ENCODE data around the gene PKMYT1. TPM values are rescaled to one million over a fixed set of nuclear protein-coding genes. Genes with fewer than 3 reads are reported as not detected.
A peak's percentile ranks its signal among the peaks of the same experiment; 100 is the strongest.

Gene PKMYT1
- polyA plus RNA-seq, 2 donors: 20.7 to 22.3 TPM

GRCh38 chr16:3010510-3010909, 30.3 kb upstream of the PKMYT1 start:
- Histone ChIP-seq H3K36me3 (ENCODE audit: control insufficient read depth in 2 of 2, insufficient read depth in 2 of 2, low read length in 1 of 2) (no peaks in the 10 kb centered on the region), H3K27me3 (ENCODE audit: control insufficient read depth in 1 of 2, insufficient read depth in 2 of 2, low read length in 2 of 2) (peaks cover 0 to 4% of the 10 kb centered on the region in 2 donors), H3K4me3 (ENCODE audit: low read depth in 1 of 2, low read length in 2 of 2) (no peak overlapping the region), H3K4me1 (ENCODE audit: control insufficient read depth in 2 of 2, insufficient read depth in 2 of 2, low read length in 1 of 2) (no peaks in the 10 kb centered on the region), H3K27ac (ENCODE audit: low read depth in 2 of 2, low read length in 1 of 2) (no peak overlapping the region), H3K9me3 (ENCODE audit: control insufficient read depth in 2 of 2, insufficient read depth in 1 of 2, low read depth in 1 of 2, low read length in 1 of 2) (no peaks in the 10 kb centered on the region)
- 88 to 94% methylated on average over 8 of the region's 8 CpGs for WGBS, 2 donors

GRCh38 chr16:3009568-3010390, 29.5 kb upstream of the PKMYT1 start:
- Histone ChIP-seq H3K27me3 (ENCODE audit: control insufficient read depth in 1 of 2, insufficient read depth in 2 of 2, low read length in 2 of 2) (peaks cover 0 to 4% of the 10 kb centered on the region in 2 donors), H3K4me1 (ENCODE audit: control insufficient read depth in 2 of 2, insufficient read depth in 2 of 2, low read length in 1 of 2) (peaks cover 0 to 2% of the 10 kb centered on the region in 2 donors), H3K27ac (ENCODE audit: low read depth in 2 of 2, low read length in 1 of 2) (no peak overlapping the region), H3K9me3 (ENCODE audit: control insufficient read depth in 2 of 2, insufficient read depth in 1 of 2, low read depth in 1 of 2, low read length in 1 of 2) (no peaks in the 10 kb centered on the region), H3K36me3 (ENCODE audit: control insufficient read depth in 2 of 2, insufficient read depth in 2 of 2, low read length in 1 of 2) (no peaks in the 10 kb centered on the region), H3K4me3 (ENCODE audit: low read depth in 1 of 2, low read length in 2 of 2) (no peak overlapping the region)
- WGBS, 2 donors: 37 to 42% methylated on average over 21 of the region's 21 CpGs

- no peak overlapping the region for H3K4me3 ChIP-seq (ENCODE audit: low read depth in 1 of 2, low read length in 2 of 2)
- no peaks in the 10 kb centered on the region for H3K36me3 ChIP-seq (ENCODE audit: control insufficient read depth in 2 of 2, insufficient read depth in 2 of 2, low read length in 1 of 2)
- H3K9me3 ChIP-seq (ENCODE audit: control insufficient read depth in 2 of 2, insufficient read depth in 1 of 2, low read depth in 1 of 2, low read length in 1 of 2): no peaks in the 10 kb centered on the region
- peaks cover 0 to 2% of the 10 kb centered on the region in 2 donors for H3K4me1 ChIP-seq (ENCODE audit: control insufficient read depth in 2 of 2, insufficient read depth in 2 of 2, low read length in 1 of 2)
- WGBS, 2 donors: 70 to 75% methylated on average over 4 of the region's 4 CpGs
- peaks cover 0 to 4% of the 10 kb centered on the region in 2 donors for H3K27me3 ChIP-seq (ENCODE audit: control insufficient read depth in 1 of 2, insufficient read depth in 2 of 2, low read length in 2 of 2)
- H3K27ac ChIP-seq (ENCODE audit: low read depth in 2 of 2, low read length in 1 of 2): no peak overlapping the region
These were observed 28.4 kb upstream of the PKMYT1 start for GRCh38 chr16:3008690-3009037.

GRCh38 chr16:3007957-3008689, 27.9 kb upstream of the PKMYT1 start:
- WGBS, 2 donors: 34 to 47% methylated on average over 17 of the region's 17 CpGs
- Histone ChIP-seq H3K27ac (ENCODE audit: low read depth in 2 of 2, low read length in 1 of 2) (no peak overlapping the region), H3K4me1 (ENCODE audit: control insufficient read depth in 2 of 2, insufficient read depth in 2 of 2, low read length in 1 of 2) (peaks cover 0 to 2% of the 10 kb centered on the region in 2 donors), H3K9me3 (ENCODE audit: control insufficient read depth in 2 of 2, insufficient read depth in 1 of 2, low read depth in 1 of 2, low read length in 1 of 2) (no peaks in the 10 kb centered on the region), H3K27me3 (ENCODE audit: control insufficient read depth in 1 of 2, insufficient read depth in 2 of 2, low read length in 2 of 2) (peaks cover 0 to 4% of the 10 kb centered on the region in 2 donors), H3K4me3 (ENCODE audit: low read depth in 1 of 2, low read length in 2 of 2) (no peak overlapping the region), H3K36me3 (ENCODE audit: control insufficient read depth in 2 of 2, insufficient read depth in 2 of 2, low read length in 1 of 2) (no peaks in the 10 kb centered on the region)

GRCh38 chr16:3007059-3007956, 27.1 kb upstream of the PKMYT1 start:
- peaks cover 0 to 4% of the 10 kb centered on the region in 2 donors for H3K27me3 ChIP-seq (ENCODE audit: control insufficient read depth in 1 of 2, insufficient read depth in 2 of 2, low read length in 2 of 2)
- WGBS, 2 donors: 52 to 67% methylated on average over 13 of the region's 13 CpGs
- no peak overlapping the region for H3K27ac ChIP-seq (ENCODE audit: low read depth in 2 of 2, low read length in 1 of 2)
- H3K9me3 ChIP-seq (ENCODE audit: control insufficient read depth in 2 of 2, insufficient read depth in 1 of 2, low read depth in 1 of 2, low read length in 1 of 2): no peaks in the 10 kb centered on the region
- H3K4me3 ChIP-seq (ENCODE audit: low read depth in 1 of 2, low read length in 2 of 2): no peak overlapping the region
- H3K4me1 ChIP-seq (ENCODE audit: control insufficient read depth in 2 of 2, insufficient read depth in 2 of 2, low read length in 1 of 2): peaks cover 0 to 2% of the 10 kb centered on the region in 2 donors
- no peaks in the 10 kb centered on the region for H3K36me3 ChIP-seq (ENCODE audit: control insufficient read depth in 2 of 2, insufficient read depth in 2 of 2, low read length in 1 of 2)

- 7 to 8% methylated on average over 25 of the region's 25 CpGs for WGBS, 2 donors
- no peaks in the 10 kb centered on the region for H3K27me3 ChIP-seq (ENCODE audit: control insufficient read depth in 1 of 2, insufficient read depth in 2 of 2, low read length in 2 of 2)
These were observed 24.6 kb upstream of the PKMYT1 start for GRCh38 chr16:3004781-3005284.

GRCh38 chr16:3004319-3004718, 24.1 kb upstream of the PKMYT1 start:
- WGBS, 2 donors: 1% methylated on average over 18 to 66 of the region's 67 CpGs
- peak overlapping the region in 1 of 2 donors; percentile 26 for H3K27ac ChIP-seq (ENCODE audit: low read depth in 2 of 2, low read length in 1 of 2)
- peaks cover 0 to 2% of the 10 kb centered on the region in 2 donors for H3K4me1 ChIP-seq (ENCODE audit: control insufficient read depth in 2 of 2, insufficient read depth in 2 of 2, low read length in 1 of 2)
- H3K4me3 ChIP-seq (ENCODE audit: low read depth in 1 of 2, low read length in 2 of 2): peak overlapping the region in 1 of 2 donors; percentile 66
- H3K36me3 ChIP-seq (ENCODE audit: control insufficient read depth in 2 of 2, insufficient read depth in 2 of 2, low read length in 1 of 2): no peaks in the 10 kb centered on the region
- no peaks in the 10 kb centered on the region for H3K27me3 ChIP-seq (ENCODE audit: control insufficient read depth in 1 of 2, insufficient read depth in 2 of 2, low read length in 2 of 2)
- H3K9me3 ChIP-seq (ENCODE audit: control insufficient read depth in 2 of 2, insufficient read depth in 1 of 2, low read depth in 1 of 2, low read length in 1 of 2): no peaks in the 10 kb centered on the region

More at GRCh38 chr16:3004781-3005284, 24.6 kb upstream of the PKMYT1 start:
- H3K4me3 ChIP-seq (ENCODE audit: low read depth in 1 of 2, low read length in 2 of 2): peak overlapping the region; percentile 20 to 66
- no peaks in the 10 kb centered on the region for H3K9me3 ChIP-seq (ENCODE audit: control insufficient read depth in 2 of 2, insufficient read depth in 1 of 2, low read depth in 1 of 2, low read length in 1 of 2)
- peaks cover 0 to 2% of the 10 kb centered on the region in 2 donors for H3K4me1 ChIP-seq (ENCODE audit: control insufficient read depth in 2 of 2, insufficient read depth in 2 of 2, low read length in 1 of 2)
- H3K27ac ChIP-seq (ENCODE audit: low read depth in 2 of 2, low read length in 1 of 2): no peak overlapping the region
- no peaks in the 10 kb centered on the region for H3K36me3 ChIP-seq (ENCODE audit: control insufficient read depth in 2 of 2, insufficient read depth in 2 of 2, low read length in 1 of 2)

- 9 to 12% methylated on average over 38 to 58 of the region's 58 CpGs for WGBS, 2 donors
- Histone ChIP-seq H3K27ac (ENCODE audit: low read depth in 2 of 2, low read length in 1 of 2) (no peak overlapping the region), H3K4me1 (ENCODE audit: control insufficient read depth in 2 of 2, insufficient read depth in 2 of 2, low read length in 1 of 2) (peaks cover 0 to 2% of the 10 kb centered on the region in 2 donors), H3K27me3 (ENCODE audit: control insufficient read depth in 1 of 2, insufficient read depth in 2 of 2, low read length in 2 of 2) (no peaks in the 10 kb centered on the region), H3K36me3 (ENCODE audit: control insufficient read depth in 2 of 2, insufficient read depth in 2 of 2, low read length in 1 of 2) (no peaks in the 10 kb centered on the region), H3K9me3 (ENCODE audit: control insufficient read depth in 2 of 2, insufficient read depth in 1 of 2, low read depth in 1 of 2, low read length in 1 of 2) (no peaks in the 10 kb centered on the region), H3K4me3 (ENCODE audit: low read depth in 1 of 2, low read length in 2 of 2) (peak overlapping the region in 1 of 2 donors; percentile 66)
These were observed 23.5 kb upstream of the PKMYT1 start for GRCh38 chr16:3003582-3004270.
